ENCODE measurements around the gene DENND2D.
A peak's percentile ranks its signal among the peaks of the same experiment; 100 is the strongest.

DENND2D gene

DNA sequence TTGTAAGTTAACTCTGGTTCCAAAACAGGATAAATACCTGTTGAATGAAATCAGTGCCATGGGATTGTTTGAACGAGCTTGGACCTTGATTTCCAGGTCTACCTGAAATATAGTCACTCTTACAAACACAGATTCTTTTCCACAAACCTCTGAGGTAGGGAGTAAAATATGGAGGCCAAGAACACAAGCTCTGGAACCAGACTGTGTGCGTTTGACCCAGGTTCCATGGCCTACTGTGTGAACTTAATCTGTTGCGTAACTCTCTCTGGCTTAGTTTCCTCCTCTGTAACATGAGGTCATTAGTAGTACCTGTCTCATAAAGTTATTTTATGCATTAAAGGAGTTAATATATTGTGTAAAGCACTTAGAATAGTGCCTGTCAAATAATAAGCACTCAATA, 25.1 kb downstream of the DENND2D start:
- DNase-seq (ENCODE audit: low spot score): no peak

DNA sequence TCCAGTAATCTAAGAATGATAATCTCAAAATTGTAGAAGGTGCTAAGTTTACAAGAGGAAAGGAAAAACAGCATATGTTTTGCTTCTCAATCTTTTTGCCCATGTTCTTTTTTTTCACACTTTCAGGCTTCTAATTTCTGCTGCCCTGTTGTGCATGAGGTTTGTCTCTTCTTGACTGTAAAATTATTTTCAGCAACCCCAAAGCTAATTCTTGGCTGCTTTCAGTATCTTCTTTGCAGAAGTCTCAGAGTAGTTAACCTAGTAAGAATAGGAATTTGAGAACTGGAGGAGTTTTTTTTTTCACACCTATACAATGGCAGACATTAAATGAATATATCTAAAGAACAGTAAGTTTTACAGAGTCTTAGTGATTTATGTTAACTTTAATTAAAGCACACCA, 26.4 kb downstream of the DENND2D start:
- no peak for DNase-seq (ENCODE audit: low spot score)

DNA sequence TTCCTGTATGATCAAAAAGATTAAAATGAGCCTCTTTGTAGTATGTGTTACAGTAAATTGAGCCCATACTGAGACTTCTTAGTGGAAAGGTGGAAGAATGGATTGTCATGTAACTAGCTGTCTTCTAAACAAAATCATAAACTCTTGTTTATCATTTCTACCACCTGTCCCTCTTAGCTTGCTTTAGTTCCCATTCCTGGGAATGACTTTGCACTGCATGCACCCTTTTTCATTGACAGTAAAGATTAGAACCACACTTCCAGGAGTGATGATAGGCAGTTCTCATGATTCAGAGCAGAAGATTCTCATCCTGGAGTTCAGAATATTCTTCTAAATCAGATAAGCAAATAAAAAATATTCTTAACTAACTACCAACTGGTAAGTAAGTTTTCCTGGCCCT, 28.0 kb downstream of the DENND2D start:
- no peak for DNase-seq (ENCODE audit: low spot score)

DNA sequence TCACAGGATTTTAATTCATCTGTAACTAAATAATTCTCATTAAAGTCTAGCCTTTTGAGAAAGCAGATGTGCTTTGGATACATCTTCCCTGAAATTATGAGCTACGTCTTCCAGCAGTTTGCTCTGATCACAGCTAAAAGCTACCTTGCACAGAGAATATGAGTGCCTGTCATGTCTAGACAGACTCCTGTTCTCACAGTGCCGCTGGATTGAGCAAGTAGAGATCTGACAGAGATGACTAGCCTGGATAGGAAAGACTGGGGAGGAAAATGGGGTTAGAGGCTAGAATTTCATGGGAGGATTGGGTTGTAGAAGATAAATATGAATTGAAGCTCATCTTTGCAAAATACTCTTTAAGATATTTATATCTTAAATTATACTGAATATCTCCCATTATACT, 36.3 kb downstream of the DENND2D start:
- DNase-seq (ENCODE audit: low spot score): no peak

DNA sequence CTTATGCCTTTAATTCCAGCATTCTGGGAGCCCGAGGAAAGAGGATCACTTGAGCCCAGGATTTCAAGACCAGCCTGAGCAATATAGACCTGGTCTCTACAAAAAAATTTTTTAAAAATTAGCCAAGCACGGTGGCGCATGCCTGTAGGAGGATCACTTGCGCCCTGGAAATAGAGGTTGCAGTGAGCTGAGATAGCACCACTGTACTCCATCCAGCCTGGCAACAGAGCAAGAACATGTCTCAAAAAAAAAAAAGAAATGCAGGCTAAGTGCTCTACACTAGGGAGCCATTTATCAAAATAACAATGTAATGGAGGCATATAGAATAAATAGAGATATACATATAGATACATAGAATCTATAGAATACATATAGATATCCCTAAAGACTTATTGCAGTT, 37.1 kb downstream of the DENND2D start:
- DNase-seq (ENCODE audit: low spot score): no peak

DNA sequence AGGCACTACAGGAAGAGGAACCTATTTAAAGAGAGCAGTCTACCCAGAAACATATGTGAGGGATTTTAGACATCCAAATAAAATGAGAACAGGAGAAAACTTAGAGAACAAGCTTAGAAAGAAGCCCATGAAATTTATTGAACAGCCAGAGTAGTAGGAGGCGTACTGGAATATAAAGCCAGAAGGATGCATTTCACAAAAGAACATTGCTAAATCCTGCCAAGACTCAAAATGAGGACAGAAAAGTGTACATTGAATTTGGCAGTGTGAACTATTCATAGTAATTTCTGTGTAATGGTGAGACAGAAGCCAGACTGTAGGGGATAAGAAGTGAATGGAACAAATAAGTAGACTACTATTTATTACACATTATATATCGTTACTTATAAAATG, 38.0 kb downstream of the DENND2D start:
- no peak for DNase-seq (ENCODE audit: low spot score)

DNA sequence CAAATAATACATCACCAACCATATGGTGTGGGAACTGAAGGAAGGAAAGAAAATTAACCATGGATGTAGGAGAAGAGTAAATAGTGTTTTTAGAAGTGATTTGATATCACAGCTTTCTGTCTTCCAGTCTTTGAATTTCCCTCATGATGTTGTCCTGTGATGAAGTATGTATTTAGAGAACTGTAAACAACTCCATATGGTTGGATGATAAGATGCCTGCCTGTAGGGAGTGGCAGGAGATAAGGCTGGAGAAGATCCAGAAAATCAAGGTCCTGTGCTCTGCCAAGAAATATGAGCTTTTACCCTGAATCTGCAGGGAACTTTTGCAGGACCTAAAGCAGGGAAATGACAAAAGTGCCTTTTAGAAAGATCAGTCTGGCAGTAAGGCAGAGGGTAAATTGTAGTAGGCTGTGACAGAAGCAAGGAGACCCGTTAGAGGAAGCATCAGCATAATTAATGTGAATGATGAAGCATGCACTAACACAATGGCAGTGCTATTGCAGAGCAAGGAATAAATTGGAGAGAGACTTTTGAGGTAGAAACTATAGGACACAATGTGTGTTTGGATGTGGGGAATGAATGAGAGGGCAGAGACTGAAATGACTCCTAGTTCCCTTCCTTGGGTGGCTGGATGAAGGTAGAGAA, 38.5 kb downstream of the DENND2D start:
- no peak for DNase-seq (ENCODE audit: low spot score)

DNA sequence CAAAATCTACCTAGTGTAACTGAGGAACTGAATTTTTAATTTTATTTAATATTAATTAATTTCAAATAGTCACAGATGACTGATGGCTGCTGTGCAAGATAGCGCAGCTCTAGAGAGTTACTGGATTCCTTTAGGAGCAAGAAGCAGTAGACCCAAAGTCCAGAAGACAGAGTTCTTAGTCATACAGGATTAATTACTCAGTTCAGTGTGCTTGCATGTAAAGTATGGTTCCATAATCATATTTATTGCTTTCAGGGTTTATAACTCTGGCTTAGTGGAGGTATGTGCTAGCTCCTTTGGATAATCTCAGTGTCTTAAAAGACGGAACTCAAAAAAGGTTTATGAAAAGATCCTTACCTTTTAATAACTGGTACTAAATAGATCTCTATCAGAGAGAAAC, 43.0 kb downstream of the DENND2D start:
- no peak for DNase-seq (ENCODE audit: low spot score)

DNA sequence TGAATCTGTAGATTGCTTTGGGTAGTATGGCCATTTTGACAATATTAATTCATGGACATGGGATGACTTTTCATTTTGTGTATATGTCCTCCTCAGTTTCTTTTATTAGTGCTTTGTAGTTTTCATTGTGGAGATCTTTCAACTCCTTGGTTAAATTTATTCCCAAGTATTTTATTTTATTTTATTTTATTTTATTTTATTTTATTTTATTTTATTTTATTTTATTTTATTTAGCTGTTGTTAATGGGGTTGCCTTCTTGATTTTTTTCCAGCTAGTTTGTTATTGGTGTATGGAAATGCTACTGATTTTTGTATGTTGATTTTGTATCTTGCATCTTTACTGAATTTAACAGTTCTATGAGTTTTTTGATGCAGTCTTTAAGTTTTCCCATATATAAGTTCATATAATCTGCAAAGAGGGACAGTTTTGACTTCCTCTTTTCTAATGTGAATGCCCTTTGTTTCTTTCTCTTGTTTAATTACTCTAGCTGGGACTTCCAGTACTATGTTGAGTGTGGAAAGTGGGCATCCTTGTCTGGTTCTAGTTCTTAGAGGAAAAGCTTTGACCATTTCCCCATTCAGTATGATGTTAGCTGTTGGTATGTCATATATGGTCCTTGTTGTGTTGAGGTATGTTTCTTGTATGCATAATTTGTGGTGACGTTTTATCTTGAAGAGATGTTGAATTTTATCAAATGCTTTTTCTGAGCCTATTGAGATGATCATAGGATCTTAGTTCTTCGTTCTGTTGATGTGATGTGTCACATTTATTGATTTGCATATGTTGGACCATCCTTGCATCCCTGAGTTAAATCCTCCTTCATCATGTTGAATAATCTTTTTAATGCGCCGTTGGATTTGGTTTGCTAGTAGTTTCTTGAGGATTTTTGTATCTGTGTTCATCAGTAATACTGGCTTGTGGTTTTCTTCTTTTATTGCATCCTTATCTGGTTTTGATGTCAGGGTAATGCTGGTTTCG, 46.1 kb downstream of the DENND2D start:
- DNase-seq (ENCODE audit: low spot score): no peak

DNA sequence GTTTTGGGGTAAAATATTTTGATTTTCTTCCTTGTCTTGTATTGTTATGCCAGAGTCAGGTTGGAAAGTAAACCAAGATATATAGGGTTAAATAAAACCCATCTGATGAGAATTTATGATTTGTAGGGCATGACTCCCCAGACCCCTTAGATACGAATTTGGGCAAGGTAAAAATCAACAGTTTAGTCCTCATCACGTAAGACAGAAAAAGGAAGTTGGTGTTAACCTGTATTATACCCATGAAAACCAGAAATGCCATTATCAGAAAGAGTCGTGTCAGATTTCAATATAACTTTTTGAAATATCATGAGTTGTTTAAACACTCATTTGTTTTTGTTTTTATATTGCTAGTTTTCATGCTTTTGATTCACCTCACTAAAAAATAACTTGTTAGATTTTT, 48.6 kb downstream of the DENND2D start:
- no peak for DNase-seq (ENCODE audit: low spot score)

DNA sequence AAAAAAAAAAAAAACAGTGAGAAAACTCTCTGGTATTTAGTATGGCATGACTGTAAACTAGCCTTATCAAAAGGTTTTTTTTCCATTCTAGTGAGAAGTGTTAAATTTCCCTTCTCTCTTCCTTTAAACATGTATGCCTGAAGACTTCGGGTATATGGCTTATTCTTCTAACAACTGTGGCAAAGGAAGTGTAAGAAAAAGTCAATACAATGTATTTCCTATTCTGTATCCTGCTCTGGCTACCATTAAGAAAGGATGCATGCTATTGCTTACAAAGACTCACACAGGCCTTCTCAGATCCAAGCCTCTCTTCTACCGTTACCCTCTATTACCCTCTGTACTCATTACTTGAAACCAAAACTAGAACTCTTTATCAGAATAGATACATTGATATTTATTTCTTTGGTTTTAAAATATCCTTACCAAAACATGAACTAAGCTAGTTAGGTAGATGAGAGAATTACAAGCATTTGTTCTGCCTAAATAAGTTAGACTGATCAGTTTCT, 52.0 kb downstream of the DENND2D start:
- DNase-seq (ENCODE audit: low spot score): no peak

DNA sequence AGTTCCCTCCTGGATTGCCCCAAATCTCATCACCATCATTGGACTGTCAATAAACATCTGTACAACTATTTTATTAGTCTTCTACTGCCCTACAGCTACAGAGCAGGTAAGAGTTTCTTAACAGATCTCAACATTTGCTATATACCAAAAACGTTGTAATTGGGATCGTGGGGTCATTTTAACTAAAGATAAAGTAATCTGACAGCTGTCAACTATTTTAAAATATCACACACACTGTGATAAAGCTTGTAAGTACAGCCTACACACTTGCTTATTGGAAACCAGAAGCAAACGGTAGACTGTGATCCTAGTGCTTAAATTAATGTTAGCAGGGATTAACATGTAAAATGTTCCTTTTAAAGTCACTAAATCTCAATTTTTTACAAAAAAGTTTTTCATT, 52.5 kb downstream of the DENND2D start:
- DNase-seq (ENCODE audit: low spot score): no peak

DNA sequence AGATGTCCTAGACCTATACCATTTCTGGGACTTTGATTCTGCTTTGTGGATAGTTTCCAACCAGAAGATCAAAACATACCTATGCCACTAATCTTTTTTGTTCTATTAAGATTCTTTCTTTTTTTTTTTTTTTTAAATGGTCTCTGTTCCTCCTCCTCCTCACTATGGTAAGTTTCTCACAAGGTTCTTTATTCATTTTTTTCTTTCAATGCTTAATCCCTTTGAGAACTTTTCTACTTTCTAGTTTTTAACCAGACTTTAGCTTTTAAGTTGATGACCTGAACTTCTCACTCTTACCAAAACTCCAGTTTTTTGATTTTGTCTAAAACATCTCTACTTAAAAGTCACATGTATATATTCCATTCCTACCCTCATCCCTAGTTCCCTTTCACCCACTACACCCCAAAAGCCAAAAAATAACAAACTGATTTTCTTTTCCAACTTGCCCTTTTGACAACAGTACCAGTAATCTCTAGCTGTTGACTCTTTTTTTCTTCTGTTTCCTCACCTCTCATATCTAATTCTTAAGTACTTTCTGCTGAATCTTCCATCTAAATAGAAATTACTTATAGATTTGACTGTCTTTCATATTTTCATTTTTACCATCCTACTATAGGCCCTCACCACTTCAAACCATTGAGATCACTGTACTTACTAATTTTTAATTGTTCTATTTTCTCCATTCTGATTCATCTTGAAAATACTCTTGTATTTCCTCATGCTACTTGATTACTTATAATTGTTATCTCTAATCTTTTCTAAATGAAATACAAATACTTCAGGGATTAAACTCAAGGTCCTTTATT, 54.3 kb downstream of the DENND2D start:
- DNase-seq (ENCODE audit: low spot score): no peak

DNA sequence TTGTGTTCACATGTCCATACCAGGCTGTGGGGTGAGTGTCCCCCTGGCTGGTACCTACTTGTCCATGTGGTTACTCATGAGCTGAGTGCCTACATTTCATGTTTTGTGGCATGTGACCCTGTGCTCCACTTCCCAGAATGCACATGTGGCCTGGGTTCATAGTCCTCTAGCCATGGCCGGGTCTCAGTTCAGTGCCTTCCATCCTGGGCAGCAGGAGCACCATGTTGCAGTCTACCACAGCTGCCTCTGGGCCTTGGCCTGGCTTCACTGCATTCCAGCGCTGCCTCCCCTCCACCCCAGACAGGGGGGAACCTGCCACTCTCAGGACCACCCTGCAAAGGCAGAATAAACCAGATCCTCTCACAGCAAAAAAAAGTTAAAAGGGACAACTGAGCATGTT, 54.9 kb downstream of the DENND2D start:
- no peak for DNase-seq (ENCODE audit: low spot score)

DNA sequence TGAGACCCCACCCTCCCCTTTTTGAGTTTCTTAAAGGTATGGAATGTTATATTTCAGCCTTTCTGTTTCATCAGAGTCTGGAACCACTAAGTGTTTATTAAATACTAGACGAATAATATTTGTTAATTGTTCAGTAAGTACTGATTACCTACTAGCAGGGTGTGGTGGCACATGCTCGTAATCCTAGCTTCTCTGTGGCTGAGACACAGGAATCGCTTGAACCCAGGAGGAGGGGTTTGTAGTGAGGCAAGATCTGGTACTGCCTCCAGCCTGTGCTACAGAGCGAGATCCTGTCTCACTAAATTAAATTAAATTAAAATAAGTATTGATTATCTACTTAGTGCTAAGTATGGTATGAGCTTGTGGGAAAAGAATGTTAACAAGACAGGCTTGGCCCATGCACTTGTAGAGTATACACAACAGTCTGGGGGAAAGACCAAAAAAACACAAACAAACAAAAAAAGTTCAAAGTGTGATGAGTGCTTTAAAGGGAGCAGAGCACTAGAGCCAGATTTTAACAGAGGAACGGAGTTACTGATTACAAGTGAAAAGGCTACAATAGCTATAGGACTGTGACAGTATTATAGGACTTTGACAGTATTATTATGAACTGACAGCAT, 58.0 kb downstream of the DENND2D start:
- DNase-seq (ENCODE audit: low spot score): no peak

DNA sequence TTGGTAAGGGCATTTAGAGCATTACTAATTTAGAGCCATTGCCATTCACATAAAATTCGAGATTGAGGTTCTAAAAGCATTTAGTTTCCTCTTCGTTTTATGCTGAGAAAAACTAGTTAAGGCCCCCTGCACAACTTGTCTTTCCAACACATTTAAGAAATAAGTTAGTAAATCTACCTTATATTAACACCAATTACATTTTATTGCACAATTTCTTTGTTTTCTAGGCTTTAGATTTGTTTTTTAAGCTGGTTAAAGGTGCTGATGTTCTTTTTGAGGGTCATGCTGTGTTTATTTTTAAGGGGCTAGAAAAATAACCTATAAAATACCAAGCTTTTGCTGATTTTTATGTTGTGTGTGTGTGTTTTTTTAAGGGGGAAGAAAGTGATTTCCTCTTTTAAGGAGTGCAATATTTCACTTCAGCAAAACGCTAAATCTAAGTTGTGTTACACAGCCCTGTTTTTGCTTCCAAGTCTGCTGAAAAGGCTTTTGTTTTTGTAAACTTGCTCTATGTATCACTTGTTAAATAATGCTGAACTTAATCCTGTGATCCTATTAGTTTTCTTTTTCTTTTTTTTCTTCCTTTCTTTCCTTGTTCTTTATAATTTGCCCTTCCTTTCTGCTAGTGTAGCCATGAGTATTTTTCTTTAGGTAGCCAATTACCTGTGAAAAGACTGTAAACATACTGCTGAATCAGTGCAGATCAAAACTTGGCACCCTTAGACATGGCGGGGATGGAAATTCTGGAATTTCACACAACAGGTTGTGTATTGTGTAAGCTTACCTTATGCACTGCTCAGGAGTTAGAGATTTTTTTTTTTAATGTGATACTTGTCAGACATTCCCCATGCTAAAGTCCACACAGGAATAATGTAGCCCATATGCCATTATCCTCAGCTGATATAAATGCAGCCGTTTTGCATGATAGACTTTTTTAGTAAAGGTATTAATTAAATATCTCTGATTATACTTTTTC, 58.9 kb downstream of the DENND2D start:
- DNase-seq (ENCODE audit: low spot score): no peak

DNA sequence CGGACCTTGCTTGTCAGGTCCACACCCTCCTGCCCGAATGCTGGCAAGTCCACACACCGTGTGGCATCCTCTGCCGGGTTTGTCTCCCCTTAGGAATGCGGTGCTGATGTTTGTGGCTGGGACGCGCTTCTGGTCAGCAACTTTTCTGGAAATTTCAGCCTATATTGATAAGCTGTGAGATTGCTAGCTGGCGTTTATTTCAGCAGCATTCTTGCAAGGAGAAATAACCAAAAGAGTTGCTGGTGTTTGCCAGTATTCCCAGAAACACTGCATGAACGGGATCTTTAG, 59.8 kb downstream of the DENND2D start:
- peak; percentile 74 for DNase-seq (ENCODE audit: low spot score)

DNA sequence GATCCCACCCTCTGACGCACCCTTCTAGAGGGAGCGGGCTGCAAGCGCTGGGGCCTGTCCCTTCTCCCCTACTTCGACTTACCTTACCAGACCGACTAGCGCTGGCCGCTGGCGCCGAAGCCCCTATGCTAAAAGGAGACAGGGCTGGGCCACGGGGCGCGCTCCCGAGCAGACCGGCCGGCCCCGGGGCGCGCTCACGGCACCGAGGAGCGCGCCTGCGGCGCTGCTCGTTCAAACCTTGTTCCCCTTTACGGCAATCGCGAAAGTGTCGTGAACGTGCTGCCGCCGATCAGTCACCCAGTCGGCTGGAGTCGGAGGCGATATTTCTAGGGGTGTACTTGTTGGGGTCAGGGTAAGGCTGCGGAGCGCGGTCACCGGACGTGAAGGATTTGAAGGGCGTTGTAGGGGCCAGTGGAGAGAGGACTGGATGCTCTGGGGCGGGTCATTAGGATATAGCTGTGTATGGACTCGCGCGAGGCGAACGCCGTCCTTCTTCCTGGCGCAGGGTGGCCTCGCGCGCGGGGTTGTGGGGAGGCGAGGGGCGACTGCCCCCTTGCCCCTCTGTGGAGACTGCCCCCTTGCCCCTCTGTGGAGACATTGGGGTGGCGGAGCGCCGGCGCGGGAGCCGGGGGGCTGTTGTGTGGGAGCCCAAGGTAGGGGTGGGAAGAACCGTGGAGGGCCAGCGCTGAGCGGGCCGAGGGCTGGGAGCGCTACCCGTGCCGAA, 60.3 kb downstream of the DENND2D start, which contains the start of the genes CEPT1 and DRAM2:
CEPT1 (plus strand) TSS at position 268 of the 724 bp plus-strand sequence. CDS start 7,492 bp downstream, outside the sequence.
DRAM2 (minus strand) TSS at position 138 of the 724 bp plus-strand sequence. CDS start 8,539 bp downstream, outside the sequence.
- peak; percentile 93 for DNase-seq (ENCODE audit: low spot score)

DNA sequence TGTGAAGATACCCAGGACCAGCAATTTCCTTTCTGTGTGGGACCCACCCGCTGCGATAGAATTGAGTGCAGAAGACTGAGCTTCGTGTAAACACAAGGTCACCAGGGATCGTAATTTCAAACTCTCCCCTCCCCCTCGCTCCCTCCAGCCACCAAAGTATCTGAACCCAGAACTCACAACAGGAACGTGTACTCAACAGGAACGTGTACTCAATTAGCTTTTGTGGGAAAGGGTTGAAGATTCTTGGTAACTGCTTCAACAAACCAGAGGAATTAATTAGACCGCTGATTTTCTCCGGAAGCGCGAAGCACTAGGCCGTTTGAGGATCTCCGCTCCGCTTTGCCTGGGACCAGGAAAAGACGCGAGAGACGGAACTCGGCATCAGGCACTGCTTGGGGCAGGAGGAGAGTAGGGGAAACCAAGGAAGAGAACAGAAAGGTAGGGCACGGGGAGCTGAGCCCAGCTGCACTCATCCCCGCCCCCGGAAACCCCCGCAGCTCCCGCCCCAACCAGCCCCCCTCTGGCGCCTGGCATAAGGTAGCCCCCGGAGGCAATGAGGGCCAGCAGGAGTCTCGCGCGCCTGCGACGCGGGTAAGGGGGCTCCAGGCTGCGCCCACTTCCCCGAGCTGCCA, 61.0 kb downstream of the DENND2D start:
- peak; percentile 51 for DNase-seq (ENCODE audit: low spot score)

Measured in SW480 (cell line).